Keratinocyte (primary cell): ENCODE measurements around the gene SLC32A1. TPM values are rescaled to one million over a fixed set of nuclear protein-coding genes. Genes with fewer than 3 reads are reported as not detected.

Source experiments
- DNase-seq: peaks from one replicate; pipeline ENCODE4 v3.0.0-alpha.2; 2011; ENCODE audit warnings: low read depth, missing footprints, low spot score
- FAIRE-seq: peaks from 2 replicates; lab custom pipeline; 2011; peaks lifted over from hg19 to GRCh38; lab: Jason Lieb, UNC
- H2AFZ ChIP-seq: 2 replicates; pipeline ENCODE4 v1.6.0; 2012; ENCODE audit warnings: low read length, control low read depth, inconsistent platforms; ENCODE audit not compliant: control insufficient read depth
- H3K27ac ChIP-seq: 2 replicates; pipeline ENCODE4 v1.5.1; 2011; ENCODE audit warnings: low read length; ENCODE audit not compliant: control insufficient read depth, insufficient read depth
- H3K27me3 ChIP-seq: 3 replicates; pipeline ENCODE4 v1.6.0; 2011; ENCODE audit warnings: low read length; ENCODE audit not compliant: control insufficient read depth, insufficient read depth; ENCODE audit errors: extremely low read depth
- H3K36me3 ChIP-seq, 2 experiments: 2 replicates in 1 of 2; 3 replicates in 1 of 2; pipeline ENCODE4 v1.5.1; 2011; ENCODE audit warnings: low read length in 2 of 2, mild to moderate bottlenecking in 1 of 2; ENCODE audit not compliant: control insufficient read depth in 2 of 2, insufficient read depth in 2 of 2; ENCODE audit errors: extremely low read depth in 1 of 2
- H3K4me1 ChIP-seq: 3 replicates; pipeline ENCODE4 v1.5.1; 2011; ENCODE audit warnings: low read length; ENCODE audit not compliant: control insufficient read depth, insufficient read depth; ENCODE audit errors: extremely low read depth
- H3K4me2 ChIP-seq: 3 replicates; pipeline ENCODE4 v1.6.0; 2011; ENCODE audit warnings: low read depth, low read length; ENCODE audit not compliant: control insufficient read depth, insufficient read depth; ENCODE audit errors: extremely low read depth
- H3K4me3 ChIP-seq, 3 experiments: fragments of 200-600 bp in 1 of 3; sonication (generic) in 1 of 3; 2 replicates in 2 of 3; 3 replicates in 1 of 3; pipeline ENCODE4 v1.5.1; 2011 to 2016; ENCODE audit warnings: low read length in 3 of 3, mild to moderate bottlenecking in 3 of 3, control low read depth in 2 of 3, inconsistent platforms in 1 of 3, low read depth in 1 of 3, mixed read lengths in 1 of 3, mixed run types in 1 of 3, moderate library complexity in 1 of 3; ENCODE audit not compliant: control insufficient read depth in 2 of 3, insufficient read depth in 2 of 3; ENCODE audit errors: extremely low read depth in 1 of 3
- H3K79me2 ChIP-seq: 2 replicates; pipeline ENCODE4 v1.6.0; 2012; ENCODE audit warnings: low read length; ENCODE audit not compliant: control insufficient read depth, insufficient read depth
- H3K9ac ChIP-seq: 3 replicates; pipeline ENCODE4 v1.6.0; 2011; ENCODE audit warnings: low read length; ENCODE audit not compliant: control insufficient read depth, insufficient read depth; ENCODE audit errors: extremely low read depth
- H3K9me1 ChIP-seq: 3 replicates; pipeline ENCODE4 v1.6.0; 2011; ENCODE audit warnings: low read length; ENCODE audit not compliant: control insufficient read depth, insufficient read depth; ENCODE audit errors: extremely low read depth
- H3K9me3 ChIP-seq: 2 replicates; pipeline ENCODE4 v1.5.1; 2012; ENCODE audit warnings: low read depth, low read length; ENCODE audit not compliant: control insufficient read depth
- H4K20me1 ChIP-seq: 3 replicates; pipeline ENCODE4 v1.6.0; 2011; ENCODE audit warnings: low read length; ENCODE audit not compliant: control insufficient read depth, insufficient read depth; ENCODE audit errors: extremely low read depth
- CTCF ChIP-seq, 3 experiments: IDR thresholded peaks in 1 of 3; conservative IDR thresholded peaks in 1 of 3; optimal IDR thresholded peaks in 1 of 3; 2 replicates in 2 of 3; 3 replicates in 1 of 3; pipeline versions ENCODE3 to v1.5.1; 2011; ENCODE audit warnings: low read length in 3 of 3, mild to moderate bottlenecking in 3 of 3, moderate library complexity in 2 of 3, control low read depth in 1 of 3, inconsistent platforms in 1 of 3; ENCODE audit not compliant: insufficient read depth in 2 of 3; ENCODE audit errors: extremely low read depth in 1 of 3
- EZH2 ChIP-seq: IDR thresholded peaks from one replicate; pipeline ENCODE4 v1.6.1; 2012; ENCODE audit warnings: inconsistent platforms, mild to moderate bottlenecking, low read length, moderate library complexity
- dilution Hi-C: fragments of 300-500 bp; cut with MboI; formaldehyde crosslinking; loops from one replicate; pipeline ENCODE4 v1.7.0; 2020; ENCODE audit warnings: low sequenced_read_pairs; ENCODE audit not compliant: extremely low pct_ligation_motif_present
- polyA plus RNA-seq, 5 experiments: library from polyadenylated mRNA; depleted of rRNA in 3 of 5; stranded (reverse) in 3 of 5; stranded (forward) in 1 of 5; unstranded in 1 of 5; fragments of >200 nt; gene quantifications; 1 replicate in 1 of 5; 2 replicates in 3 of 5; 3 replicates in 1 of 5; pipeline versions ENCODE4 v1.2.1 to v1.2.3, GENCODE V29; 2011 to 2012; ENCODE audit warnings: missing spikeins in 2 of 5, low read depth in 1 of 5, low replicate concordance in 1 of 5

The SLC32A1 gene
- polyA plus RNA-seq, 1 donor (not counting 4 experiments of a cell fraction or from before 2014, with no cell fraction given): not detected

DNA sequence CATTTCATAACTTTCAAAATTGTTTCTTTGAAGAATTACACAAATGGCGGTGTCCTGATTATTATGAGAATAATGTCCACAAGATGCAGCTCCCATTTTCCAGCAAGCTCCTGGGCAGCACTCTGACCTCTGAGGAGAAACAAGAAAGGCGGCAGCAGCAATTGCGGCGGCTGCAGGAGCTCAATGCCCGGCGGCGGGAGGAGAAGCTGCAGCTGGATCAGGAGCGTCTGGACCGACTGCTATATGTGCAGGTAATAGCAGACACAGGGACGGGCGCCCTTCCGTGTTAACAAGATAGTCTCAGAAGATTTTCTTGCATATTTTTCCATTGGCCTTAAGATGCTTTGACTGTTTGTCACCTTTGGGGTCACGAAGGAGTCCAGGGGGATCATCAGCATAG lies 30.6 kb downstream of the SLC32A1 start:
- no peak overlapping the region for H3K4me2 ChIP-seq
- no peak overlapping the region for H3K9ac ChIP-seq

DNA sequence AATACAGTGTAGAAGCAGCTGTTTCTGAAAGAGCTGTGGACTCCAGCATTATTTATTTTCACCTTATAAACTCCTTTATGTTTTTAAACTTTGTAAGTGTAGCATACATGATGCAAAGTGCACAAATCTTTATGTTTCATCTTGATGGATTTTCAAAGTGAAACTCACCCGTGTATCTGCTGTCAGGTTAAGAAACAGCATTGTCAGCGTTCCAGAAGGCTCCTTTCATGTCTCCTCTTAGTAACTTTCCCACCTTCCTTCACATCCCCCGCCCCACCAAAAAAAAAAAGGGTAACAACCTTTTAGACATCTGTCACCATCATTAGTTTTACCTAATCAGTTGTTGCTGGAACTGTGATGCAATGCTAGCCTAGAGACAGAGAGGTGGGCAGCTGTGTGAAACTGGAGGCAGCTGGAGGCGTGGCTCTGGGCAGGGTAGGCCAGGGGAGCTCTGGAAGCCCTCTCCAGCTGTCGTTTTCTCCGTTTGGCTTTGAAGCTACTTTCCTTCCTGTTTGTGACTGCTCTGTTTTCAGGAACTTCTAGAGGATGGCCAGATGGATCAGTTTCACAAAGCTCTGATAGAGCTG lies 31.1 kb downstream of the SLC32A1 start:
- FAIRE-seq: no peak
- Histone ChIP-seq H3K4me2 (no peak overlapping the region), H3K27me3 (no peaks in the 10 kb centered on the region), H2AFZ (no peak overlapping the region), H3K9me1 (no peaks in the 10 kb centered on the region), H3K27ac (no peak overlapping the region), H3K9me3 (no peaks in the 10 kb centered on the region), H3K79me2 (no peaks in the 10 kb centered on the region), H3K9ac (no peak overlapping the region), H4K20me1 (no peaks in the 10 kb centered on the region), H3K36me3 (peaks cover 22 to 23% of the 10 kb centered on the region in 2 experiments), H3K4me1 (no peaks in the 10 kb centered on the region), H3K4me3 (no peak overlapping the region)
- no peak for DNase-seq
- no peak for TF ChIP-seq CTCF (optimal IDR thresholded peaks at IDR 0.05 in 1 of 3, IDR thresholded peaks at IDR 0.05 in 1 of 3, conservative IDR thresholded peaks at IDR 0.05 in 1 of 3; ENCODE audit: extremely low read depth in 1 of 3, insufficient read depth in 2 of 3, low read length in 3 of 3)
- no peak for TF ChIP-seq EZH2
- dilution Hi-C loops: no loop called here

More for the DNA sequence above, 30.6 kb downstream of the SLC32A1 start:
- FAIRE-seq (no peak), DNase-seq (no peak)
- no peaks in the 10 kb centered on the region for H4K20me1 ChIP-seq
- peaks cover 20 to 21% of the 10 kb centered on the region in 2 experiments for H3K36me3 ChIP-seq
- no peaks in the 10 kb centered on the region for H3K4me1 ChIP-seq
- no peaks in the 10 kb centered on the region for H3K9me3 ChIP-seq
- no peak overlapping the region for H3K27ac ChIP-seq
- H3K79me2 ChIP-seq: peaks cover 2% of the 10 kb centered on the region
- dilution Hi-C loops: no loop called here
- H3K4me3 ChIP-seq: no peak overlapping the region
- H2AFZ ChIP-seq: no peak overlapping the region
- TF ChIP-seq EZH2 (no peak), CTCF (optimal IDR thresholded peaks at IDR 0.05 in 1 of 3, IDR thresholded peaks at IDR 0.05 in 1 of 3, conservative IDR thresholded peaks at IDR 0.05 in 1 of 3; ENCODE audit: extremely low read depth in 1 of 3, insufficient read depth in 2 of 3, low read length in 3 of 3) (no peak)
- H3K27me3 ChIP-seq: no peaks in the 10 kb centered on the region
- no peaks in the 10 kb centered on the region for H3K9me1 ChIP-seq
